H9 (cell line): ENCODE data around the gene GPR143. TPM values are rescaled to one million over a fixed set of nuclear protein-coding genes. Genes with fewer than 3 reads are reported as not detected.

Experiments used
- DNase-seq: peaks from one replicate; pipeline ENCODE4 v3.0.0-alpha.2; 2017
- H2AFZ ChIP-seq: one replicate; pipeline ENCODE4 v1.6.1; 2013; ENCODE audit warnings: mild to moderate bottlenecking, low read length, control low read depth, moderate library complexity
- H2AK5ac ChIP-seq: 2 replicates; pipeline ENCODE4 v1.6.1; 2013; ENCODE audit warnings: low read length, control low read depth, mixed read lengths; ENCODE audit not compliant: insufficient read length
- H2BK120ac ChIP-seq: one replicate; pipeline ENCODE4 v1.6.1; 2013; ENCODE audit warnings: low read depth, mild to moderate bottlenecking, low read length, control low read depth, inconsistent platforms; ENCODE audit not compliant: poor library complexity, severe bottlenecking
- H2BK12ac ChIP-seq: 2 replicates; pipeline ENCODE4 v1.6.1; 2013; ENCODE audit warnings: low read length, control low read depth, mixed read lengths, low read depth; ENCODE audit not compliant: insufficient read length
- H2BK15ac ChIP-seq: 2 replicates; pipeline ENCODE4 v1.6.1; 2013; ENCODE audit warnings: low read depth, low read length, control low read depth
- H2BK20ac ChIP-seq: one replicate; pipeline ENCODE4 v1.6.1; 2013; ENCODE audit warnings: low read depth, mild to moderate bottlenecking, low read length, control low read depth, inconsistent platforms; ENCODE audit not compliant: poor library complexity, severe bottlenecking
- H2BK5ac ChIP-seq: 2 replicates; pipeline ENCODE4 v1.6.1; 2013; ENCODE audit warnings: low read length, control low read depth, mixed read lengths; ENCODE audit not compliant: insufficient read length
- H3K14ac ChIP-seq: 2 replicates; pipeline ENCODE4 v1.6.1; 2013; ENCODE audit warnings: low read length, control low read depth; ENCODE audit not compliant: insufficient read depth
- H3K18ac ChIP-seq: 2 replicates; pipeline ENCODE4 v1.6.1; 2013; ENCODE audit warnings: low read depth, mild to moderate bottlenecking, mixed read lengths, low read length, control low read depth; ENCODE audit not compliant: insufficient read length
- H3K23ac ChIP-seq: 2 replicates; pipeline ENCODE4 v1.6.1; 2013; ENCODE audit warnings: low read length, control low read depth, mixed read lengths, low read depth; ENCODE audit not compliant: insufficient read length
- H3K23me2 ChIP-seq: 2 replicates; pipeline ENCODE4 v1.6.1; 2013; ENCODE audit warnings: low read depth, mild to moderate bottlenecking, mixed read lengths, low read length, control low read depth; ENCODE audit not compliant: insufficient read length, poor library complexity, severe bottlenecking
- H3K27ac ChIP-seq: 2 replicates; pipeline ENCODE4 v1.5.1; 2013; ENCODE audit warnings: low read length, control low read depth, mixed read lengths, low read depth; ENCODE audit not compliant: insufficient read length
- H3K27me3 ChIP-seq: 2 replicates; pipeline ENCODE4 v1.6.1; 2013; ENCODE audit warnings: low read length, control low read depth, inconsistent platforms; ENCODE audit not compliant: insufficient read depth
- H3K4ac ChIP-seq: 2 replicates; pipeline ENCODE4 v1.6.1; 2013; ENCODE audit warnings: low read depth, mild to moderate bottlenecking, control low read depth, inconsistent platforms, low read length, moderate library complexity
- H3K4me1 ChIP-seq: 2 replicates; pipeline ENCODE4 v1.6.1; 2013; ENCODE audit warnings: low read length, control low read depth, inconsistent platforms; ENCODE audit not compliant: insufficient read depth
- H3K4me2 ChIP-seq: 2 replicates; pipeline ENCODE4 v1.6.1; 2013; ENCODE audit warnings: low read length, control low read depth, mixed read lengths; ENCODE audit not compliant: insufficient read length, insufficient read depth
- H3K56ac ChIP-seq: 2 replicates; pipeline ENCODE4 v1.6.1; 2013; ENCODE audit warnings: low read depth, mild to moderate bottlenecking, mixed read lengths, low read length, control low read depth; ENCODE audit not compliant: insufficient read length
- H3K79me1 ChIP-seq: 2 replicates; pipeline ENCODE4 v1.6.1; 2013; ENCODE audit warnings: low read depth, mild to moderate bottlenecking, moderate library complexity, low read length, control low read depth, inconsistent platforms; ENCODE audit not compliant: insufficient read depth, poor library complexity, severe bottlenecking
- H3K79me2 ChIP-seq: 2 replicates; pipeline ENCODE4 v1.6.1; 2013; ENCODE audit warnings: low read length, control low read depth, inconsistent platforms; ENCODE audit not compliant: insufficient read depth
- H3K9ac ChIP-seq: 2 replicates; pipeline ENCODE4 v1.6.1; 2013; ENCODE audit warnings: low read length, control low read depth, mixed read lengths; ENCODE audit not compliant: insufficient read length; ENCODE audit errors: extremely low read depth
- H3K9me3 ChIP-seq: one replicate; pipeline ENCODE4 v1.6.1; 2013; ENCODE audit warnings: low read depth, low read length, inconsistent platforms; ENCODE audit not compliant: control insufficient read depth
- H3T11ph ChIP-seq: one replicate; pipeline ENCODE4 v1.6.1; 2013; ENCODE audit warnings: mild to moderate bottlenecking, low read length, control low read depth, inconsistent platforms
- H4K20me1 ChIP-seq: one replicate; pipeline ENCODE4 v1.6.1; 2013; ENCODE audit not compliant: control insufficient read depth, insufficient read length, insufficient read depth
- H4K5ac ChIP-seq: 2 replicates; pipeline ENCODE4 v1.6.1; 2013; ENCODE audit warnings: low read depth, mild to moderate bottlenecking, mixed read lengths, low read length, control low read depth; ENCODE audit not compliant: insufficient read length
- H4K8ac ChIP-seq: replicated peaks from 2 replicates; pipeline ENCODE4 v1.6.1; 2013; ENCODE audit warnings: low read length, control low read depth, mixed read lengths, low read depth; ENCODE audit not compliant: insufficient read length
- H4K91ac ChIP-seq: 2 replicates; pipeline ENCODE4 v1.6.1; 2013; ENCODE audit warnings: low read depth, mild to moderate bottlenecking, moderate library complexity, mixed read lengths, low read length, control low read depth; ENCODE audit not compliant: insufficient read length
- H3K27ac Mint-ChIP-seq, 3 experiments: 2 replicates in 2 of 3; 3 replicates in 1 of 3; pipeline ENCODE4 v1.8.0; 2020 to 2021; ENCODE audit warnings: mixed read lengths in 3 of 3, mild to moderate bottlenecking in 1 of 3, moderate library complexity in 1 of 3
- H3K27me3 Mint-ChIP-seq: 2 replicates; pipeline ENCODE4 v1.8.0; 2021; ENCODE audit warnings: low read depth, mild to moderate bottlenecking, moderate library complexity, mixed read lengths
- H3K36me3 Mint-ChIP-seq, 3 experiments: 2 replicates in 2 of 3; 3 replicates in 1 of 3; pipeline ENCODE4 v1.8.0; 2020 to 2021; ENCODE audit warnings: low read depth in 3 of 3, mixed read lengths in 3 of 3; ENCODE audit not compliant: insufficient read depth in 1 of 3
- H3K4me1 Mint-ChIP-seq, 2 experiments: 2 replicates each; pipeline ENCODE4 v1.8.0; 2020; ENCODE audit warnings: mixed read lengths in 2 of 2
- H3K4me3 Mint-ChIP-seq, 2 experiments: 2 replicates in 1 of 2; 3 replicates in 1 of 2; pipeline ENCODE4 v1.8.0; 2020 to 2021; ENCODE audit warnings: mild to moderate bottlenecking in 2 of 2, mixed read lengths in 2 of 2, moderate library complexity in 1 of 2
- H3K9me3 Mint-ChIP-seq, 2 experiments: 2 replicates in 1 of 2; 3 replicates in 1 of 2; pipeline ENCODE4 v1.8.0; 2020; ENCODE audit warnings: mild to moderate bottlenecking in 2 of 2, mixed read lengths in 2 of 2, moderate library complexity in 1 of 2
- WGBS: extraction: QIAGEN DNeasy Blood & Tissue Kit; methylation state at CpG from one replicate; pipeline ENCODE4 v1.1.7; 2013; ENCODE audit warnings: missing lambda C conversion rate, low lambda C conversion rate, mixed read lengths; ENCODE audit not compliant: insufficient read length; ENCODE audit errors: extremely low coverage; 5-methylcytosine and 5-hydroxymethylcytosine counted together
- total RNA-seq: library from RNA; stranded (reverse); gene quantifications from 2 replicates; pipeline ENCODE4 v1.2.1, GENCODE V29; 2021
- TF ChIP-seq, protein P1 (sequence below): fragments of 200-600 bp; sonication (generic); conservative IDR thresholded peaks from 3 replicates; pipeline ENCODE4 v1.8.0; 2021; ENCODE audit warnings: antibody characterized with exemption, mild to moderate bottlenecking

Gene GPR143
- total RNA-seq, 1 experiment from 2014 or later, result 7.1 TPM

DNA sequence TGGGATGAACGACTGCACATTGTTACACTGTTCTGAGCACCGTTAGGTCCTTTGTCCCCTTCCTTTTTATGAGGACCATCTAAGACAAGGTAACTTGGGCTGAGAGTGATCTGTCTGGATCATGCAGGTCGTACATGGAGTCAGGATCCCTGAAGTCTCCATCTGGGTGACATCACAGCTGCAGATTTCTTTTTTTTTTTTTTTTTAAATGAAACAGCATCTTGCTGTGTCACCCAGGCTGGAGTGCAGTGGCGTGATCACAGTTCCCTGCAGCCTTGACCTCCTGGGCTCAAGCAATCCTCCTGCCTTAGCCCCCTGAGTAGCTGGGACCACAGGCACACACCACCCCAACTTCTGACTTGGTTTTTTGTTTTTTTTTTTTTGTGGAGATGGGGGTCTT, 37.1 kb upstream of the GPR143 start:
- H4K91ac ChIP-seq, result no peak overlapping the region
- no peaks in the 10 kb centered on the region; the same call in 1 of the 2 replicates for H3K27me3 Mint-ChIP-seq
- no peak overlapping the region for H3K14ac ChIP-seq
- no peaks in the 10 kb centered on the region for H3K9me3 ChIP-seq
- H2AK5ac ChIP-seq, result no peak overlapping the region
- H3K36me3 Mint-ChIP-seq, result peaks cover 13 to 16% (median 14%) of the 10 kb centered on the region in 3 experiments
- no CpG with 5 or more reads among the region's 4 CpGs for WGBS
- peaks cover 14 to 18% of the 10 kb centered on the region in 2 experiments for H3K4me1 Mint-ChIP-seq
- TF ChIP-seq, protein P1, sequence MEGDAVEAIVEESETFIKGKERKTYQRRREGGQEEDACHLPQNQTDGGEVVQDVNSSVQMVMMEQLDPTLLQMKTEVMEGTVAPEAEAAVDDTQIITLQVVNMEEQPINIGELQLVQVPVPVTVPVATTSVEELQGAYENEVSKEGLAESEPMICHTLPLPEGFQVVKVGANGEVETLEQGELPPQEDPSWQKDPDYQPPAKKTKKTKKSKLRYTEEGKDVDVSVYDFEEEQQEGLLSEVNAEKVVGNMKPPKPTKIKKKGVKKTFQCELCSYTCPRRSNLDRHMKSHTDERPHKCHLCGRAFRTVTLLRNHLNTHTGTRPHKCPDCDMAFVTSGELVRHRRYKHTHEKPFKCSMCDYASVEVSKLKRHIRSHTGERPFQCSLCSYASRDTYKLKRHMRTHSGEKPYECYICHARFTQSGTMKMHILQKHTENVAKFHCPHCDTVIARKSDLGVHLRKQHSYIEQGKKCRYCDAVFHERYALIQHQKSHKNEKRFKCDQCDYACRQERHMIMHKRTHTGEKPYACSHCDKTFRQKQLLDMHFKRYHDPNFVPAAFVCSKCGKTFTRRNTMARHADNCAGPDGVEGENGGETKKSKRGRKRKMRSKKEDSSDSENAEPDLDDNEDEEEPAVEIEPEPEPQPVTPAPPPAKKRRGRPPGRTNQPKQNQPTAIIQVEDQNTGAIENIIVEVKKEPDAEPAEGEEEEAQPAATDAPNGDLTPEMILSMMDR, result no peak
- no peak overlapping the region for H3K18ac ChIP-seq
- H2AFZ ChIP-seq, result no peak overlapping the region
- peaks cover 4% of the 10 kb centered on the region for H3K79me1 ChIP-seq
- H3K4me1 ChIP-seq, result peaks cover 9% of the 10 kb centered on the region; the same call in 1 of the 2 replicates
- no peak overlapping the region for H4K5ac ChIP-seq
- peaks cover 7% of the 10 kb centered on the region; the same call in 1 of the 2 replicates for H3K79me2 ChIP-seq
- H3K4me2 ChIP-seq, result no peak overlapping the region
- no peak overlapping the region for H3K23ac ChIP-seq
- H3T11ph ChIP-seq, result no peak overlapping the region
- H3K4me3 Mint-ChIP-seq, result no peak overlapping the region
- no peak overlapping the region for H2BK120ac ChIP-seq
- no peak overlapping the region for H2BK12ac ChIP-seq
- no peak overlapping the region for H4K8ac ChIP-seq
- peaks cover 26 to 28% of the 10 kb centered on the region in 2 experiments for H3K9me3 Mint-ChIP-seq
- H3K27me3 ChIP-seq, result no peaks in the 10 kb centered on the region
- no peak overlapping the region for H3K56ac ChIP-seq
- H3K4ac ChIP-seq, result no peak overlapping the region
- H2BK5ac ChIP-seq, result no peak overlapping the region
- H2BK15ac ChIP-seq, result no peak overlapping the region
- no peaks in the 10 kb centered on the region for H3K23me2 ChIP-seq
- H2BK20ac ChIP-seq, result no peak overlapping the region
- peaks cover 4% of the 10 kb centered on the region for H4K20me1 ChIP-seq
- H3K27ac Mint-ChIP-seq, result no peak overlapping the region
- H3K9ac ChIP-seq, result no peak overlapping the region
- no peak overlapping the region for H3K27ac ChIP-seq
- DNase-seq, result no peak
